Measurements from ENCODE around the gene CD27.
"Not testable (repeated sequence)": the region's sequence is repeated elsewhere in the genome, so short reads cannot be mapped to it uniquely, and the experiment has no call there.

The CD27 gene

GRCh38 chr12:6476489-6476888 lies 31.7 kb downstream of the CD27 start:
- TF ChIP-seq, protein P1, sequence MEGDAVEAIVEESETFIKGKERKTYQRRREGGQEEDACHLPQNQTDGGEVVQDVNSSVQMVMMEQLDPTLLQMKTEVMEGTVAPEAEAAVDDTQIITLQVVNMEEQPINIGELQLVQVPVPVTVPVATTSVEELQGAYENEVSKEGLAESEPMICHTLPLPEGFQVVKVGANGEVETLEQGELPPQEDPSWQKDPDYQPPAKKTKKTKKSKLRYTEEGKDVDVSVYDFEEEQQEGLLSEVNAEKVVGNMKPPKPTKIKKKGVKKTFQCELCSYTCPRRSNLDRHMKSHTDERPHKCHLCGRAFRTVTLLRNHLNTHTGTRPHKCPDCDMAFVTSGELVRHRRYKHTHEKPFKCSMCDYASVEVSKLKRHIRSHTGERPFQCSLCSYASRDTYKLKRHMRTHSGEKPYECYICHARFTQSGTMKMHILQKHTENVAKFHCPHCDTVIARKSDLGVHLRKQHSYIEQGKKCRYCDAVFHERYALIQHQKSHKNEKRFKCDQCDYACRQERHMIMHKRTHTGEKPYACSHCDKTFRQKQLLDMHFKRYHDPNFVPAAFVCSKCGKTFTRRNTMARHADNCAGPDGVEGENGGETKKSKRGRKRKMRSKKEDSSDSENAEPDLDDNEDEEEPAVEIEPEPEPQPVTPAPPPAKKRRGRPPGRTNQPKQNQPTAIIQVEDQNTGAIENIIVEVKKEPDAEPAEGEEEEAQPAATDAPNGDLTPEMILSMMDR (IDR thresholded peaks at IDR 0.05) = no peak
- no peak overlapping the region for H3K27ac ChIP-seq
- DNase-seq (ENCODE audit: low spot score) = no peak

DNA sequence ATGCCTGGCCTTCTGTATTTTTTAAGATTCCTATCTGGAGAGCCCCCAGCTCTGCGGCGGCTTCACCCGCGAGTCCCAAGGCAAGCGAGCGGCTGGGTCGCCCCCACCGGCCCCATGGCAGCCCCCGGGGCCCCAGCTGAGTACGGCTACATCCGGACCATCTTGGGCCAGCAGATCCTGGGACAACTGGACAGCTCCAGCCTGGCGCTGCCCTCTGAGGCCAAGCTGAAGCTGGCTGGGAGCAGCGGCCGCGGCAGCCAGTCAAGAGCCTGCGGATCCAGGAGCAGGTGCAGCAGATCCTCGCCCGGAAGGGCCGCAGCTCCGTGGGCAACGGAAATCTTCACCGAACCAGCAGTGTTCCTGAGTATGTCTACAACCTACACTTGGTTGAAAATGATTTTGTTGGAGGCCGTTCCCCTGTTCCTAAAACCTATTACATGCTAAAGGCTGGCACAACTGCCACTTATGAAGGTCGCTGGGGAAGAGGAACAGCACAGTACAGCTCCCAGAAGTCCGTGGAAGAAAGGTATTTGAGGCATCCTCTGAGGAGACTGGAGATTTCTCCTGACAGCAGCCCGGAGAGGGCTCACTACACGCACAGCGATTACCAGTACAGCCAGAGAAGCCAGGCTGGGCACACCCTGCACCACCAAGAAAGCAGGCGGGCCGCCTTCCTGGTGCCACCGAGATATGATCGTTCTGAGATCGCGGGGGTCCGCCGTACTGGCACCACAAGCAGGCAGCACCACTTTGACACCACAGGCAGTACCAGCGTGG lies 33.0 kb downstream of the CD27 start:
- not testable (repeated sequence) for DNase-seq (ENCODE audit: low spot score); H3K27ac ChIP-seq; H3K4me3 ChIP-seq

More at GRCh38 chr12:6476489-6476888, 31.7 kb downstream of the CD27 start:
- no peak overlapping the region for H3K4me3 ChIP-seq

GRCh38 chr12:6478416-6478815 lies 33.7 kb downstream of the CD27 start:
- TF ChIP-seq, protein P1 (IDR thresholded peaks at IDR 0.05) = no peak
- no peak overlapping the region for H3K27ac ChIP-seq
- no peak overlapping the region for H3K4me3 ChIP-seq
- no peak for DNase-seq (ENCODE audit: low spot score)

DNA sequence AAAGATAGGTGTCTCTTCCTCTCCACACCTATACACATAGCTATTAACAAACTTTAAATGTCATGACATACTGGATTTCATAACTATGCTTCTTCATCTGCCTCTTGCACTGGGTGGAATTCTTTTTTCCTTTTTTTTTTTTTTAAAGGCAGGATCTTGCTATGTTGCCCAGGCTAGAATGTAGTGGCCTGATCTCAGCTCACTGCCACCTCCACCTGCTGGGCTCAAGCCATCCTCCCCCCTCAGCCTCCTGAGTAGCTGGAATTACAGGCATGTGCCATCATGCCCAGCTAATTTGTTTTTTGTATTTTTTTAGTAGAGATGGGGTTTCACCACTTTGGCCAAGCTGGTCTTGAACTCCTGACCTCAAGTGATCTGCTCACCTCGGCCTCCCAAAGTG lies 43.5 kb downstream of the CD27 start:
- Histone ChIP-seq H3K27ac (no peak overlapping the region), H3K4me3 (no peak overlapping the region)
- DNase-seq (ENCODE audit: low spot score) = no peak
- TF ChIP-seq, protein P1 (IDR thresholded peaks at IDR 0.05) = no peak

GRCh38 chr12:6489449-6489848 lies 44.7 kb downstream of the CD27 start:
- Histone ChIP-seq H3K4me3 (no peak overlapping the region), H3K27ac (no peak overlapping the region)
- no peak for DNase-seq (ENCODE audit: low spot score)
- TF ChIP-seq, protein P1 (IDR thresholded peaks at IDR 0.05) = no peak

DNA sequence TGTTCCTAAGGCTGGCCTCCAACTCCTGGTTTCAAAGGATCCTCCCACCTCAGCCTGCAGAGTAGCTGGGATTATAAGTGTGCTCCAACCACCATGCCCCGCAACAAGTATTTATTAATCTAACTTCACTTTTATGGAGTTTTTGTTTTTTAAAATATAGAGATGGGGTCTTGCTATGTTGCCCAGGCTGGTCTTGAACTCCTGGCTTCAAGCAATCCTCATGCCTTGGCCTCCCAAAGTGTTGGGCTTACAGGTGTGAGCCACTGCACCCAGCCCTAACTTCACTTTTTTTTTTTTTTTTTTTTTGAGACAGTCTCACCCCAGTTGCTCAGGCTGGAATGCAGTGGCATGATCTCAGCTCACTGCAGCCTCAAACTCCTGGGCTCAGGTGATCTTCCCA lies 45.9 kb downstream of the CD27 start:
- DNase-seq (ENCODE audit: low spot score); H3K4me3 ChIP-seq; H3K27ac ChIP-seq: not testable (repeated sequence)

DNA sequence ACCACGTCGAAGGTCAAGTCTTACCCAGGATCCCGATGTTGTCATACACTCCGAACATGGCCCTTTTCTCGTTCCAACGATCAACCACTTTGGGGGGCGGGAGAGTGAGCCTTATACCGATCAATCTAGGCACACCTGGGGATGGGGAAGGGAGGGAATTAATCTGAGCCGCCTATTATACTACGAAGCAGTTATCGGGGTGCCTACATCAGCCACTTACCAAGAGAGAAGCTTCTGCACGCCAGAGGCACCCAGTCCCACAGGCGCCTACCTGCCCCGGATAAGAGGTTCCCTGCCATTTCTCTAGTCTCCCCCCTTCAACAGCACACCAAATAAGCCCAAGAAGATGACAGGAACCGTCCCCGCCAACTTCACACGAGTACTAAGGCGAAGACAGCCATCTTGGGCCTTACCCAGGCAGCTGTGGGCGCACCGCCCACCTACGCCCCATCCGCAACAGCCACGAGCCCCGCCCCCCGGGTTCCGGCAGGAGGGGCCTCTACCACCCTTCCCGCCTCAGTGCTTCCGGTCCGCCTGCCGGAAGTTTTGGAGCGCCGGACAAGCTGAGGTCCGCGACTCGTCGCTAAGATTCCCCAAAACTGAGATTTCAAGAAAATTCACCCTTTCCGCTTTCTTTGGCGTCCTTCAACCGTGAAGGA lies 48.2 kb downstream of the CD27 start, which contains the start of gene MRPL51:
MRPL51 (minus strand) TSS at position 425 of the 659 bp plus-strand sequence; CDS start at position 299, 126 bp downstream.
- TF ChIP-seq, protein P1 (IDR thresholded peaks at IDR 0.05) = no peak
- peak; percentile 96 for DNase-seq (ENCODE audit: low spot score)
- Histone ChIP-seq H3K4me3 (peak within 1 kb of the TSS; percentile 83), H3K27ac (peak within 1 kb of the TSS; percentile 73 to 96)
